AG09319 (cell line): ENCODE results near the gene CXorf58.
"Not testable (repeated sequence)": the region's sequence is repeated elsewhere in the genome, so short reads cannot be mapped to it uniquely, and the experiment has no call there.

Experiments used
- DNase-seq: peaks from one replicate; pipeline ENCODE4 v3.0.0-alpha.2; 2010; ENCODE audit warnings: low read depth; ENCODE audit errors: extremely low read depth
- TF ChIP-seq, protein P1 (sequence below): IDR thresholded peaks from 2 replicates; pipeline ENCODE4 v1.5.1; 2011; ENCODE audit warnings: low read depth, mild to moderate bottlenecking, inconsistent platforms, low read length, moderate library complexity

The CXorf58 gene

DNA sequence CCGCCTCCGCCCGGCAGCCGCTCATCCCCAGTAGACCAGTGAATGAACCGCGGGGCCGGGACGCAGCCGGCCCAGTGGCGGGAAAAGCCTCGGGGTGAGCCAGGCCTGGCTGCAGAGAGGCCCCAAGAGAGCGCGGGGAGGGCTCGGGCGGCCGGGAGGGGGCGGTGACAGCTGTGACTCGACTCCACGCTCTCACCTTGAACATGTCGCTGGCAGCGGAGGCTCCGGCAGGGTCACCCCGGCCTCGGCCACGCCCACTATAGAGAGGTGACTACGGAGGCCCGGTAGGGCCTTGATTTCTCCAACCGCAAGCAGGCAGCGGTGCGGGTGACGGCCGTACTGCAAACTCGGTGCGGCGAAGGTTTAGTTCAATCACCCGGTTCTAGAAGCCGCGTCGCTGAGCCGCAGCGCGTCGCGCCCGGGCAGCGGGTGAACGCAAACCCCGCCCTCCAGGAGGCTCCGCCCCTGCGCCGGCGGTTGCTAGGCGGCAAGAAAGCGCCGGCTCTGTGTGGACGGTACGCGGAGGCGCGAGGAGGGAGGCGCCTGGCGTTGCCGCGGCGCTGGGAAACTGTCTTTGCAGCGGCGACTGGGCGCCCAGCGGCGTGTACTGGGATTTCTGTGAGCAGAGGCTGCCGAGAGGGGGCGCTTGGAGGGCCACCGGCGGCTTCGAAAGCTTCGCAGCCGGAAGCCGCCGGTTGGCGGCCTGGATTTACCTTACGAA lies at the start of gene CXorf58, which contains the start of gene APOO:
CXorf58 (plus strand) TSS at position 509 of the 721 bp plus-strand sequence. CDS start 2,297 bp downstream, outside the sequence.
APOO (minus strand) TSS at position 441 of the 721 bp plus-strand sequence; CDS start at position 205, 236 bp downstream.
- TF ChIP-seq, protein P1, sequence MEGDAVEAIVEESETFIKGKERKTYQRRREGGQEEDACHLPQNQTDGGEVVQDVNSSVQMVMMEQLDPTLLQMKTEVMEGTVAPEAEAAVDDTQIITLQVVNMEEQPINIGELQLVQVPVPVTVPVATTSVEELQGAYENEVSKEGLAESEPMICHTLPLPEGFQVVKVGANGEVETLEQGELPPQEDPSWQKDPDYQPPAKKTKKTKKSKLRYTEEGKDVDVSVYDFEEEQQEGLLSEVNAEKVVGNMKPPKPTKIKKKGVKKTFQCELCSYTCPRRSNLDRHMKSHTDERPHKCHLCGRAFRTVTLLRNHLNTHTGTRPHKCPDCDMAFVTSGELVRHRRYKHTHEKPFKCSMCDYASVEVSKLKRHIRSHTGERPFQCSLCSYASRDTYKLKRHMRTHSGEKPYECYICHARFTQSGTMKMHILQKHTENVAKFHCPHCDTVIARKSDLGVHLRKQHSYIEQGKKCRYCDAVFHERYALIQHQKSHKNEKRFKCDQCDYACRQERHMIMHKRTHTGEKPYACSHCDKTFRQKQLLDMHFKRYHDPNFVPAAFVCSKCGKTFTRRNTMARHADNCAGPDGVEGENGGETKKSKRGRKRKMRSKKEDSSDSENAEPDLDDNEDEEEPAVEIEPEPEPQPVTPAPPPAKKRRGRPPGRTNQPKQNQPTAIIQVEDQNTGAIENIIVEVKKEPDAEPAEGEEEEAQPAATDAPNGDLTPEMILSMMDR = peak; percentile 63
- peak; percentile 80 for DNase-seq

- not testable (repeated sequence) for DNase-seq
Measured at GRCh38 chrX:23859238-23859637, 48.6 kb upstream of the CXorf58 start.

- TF ChIP-seq, protein P1 = no peak
- DNase-seq = no peak
Measured at GRCh38 chrX:23861215-23861896, 46.5 kb upstream of the CXorf58 start.

GRCh38 chrX:23861952-23862351 lies 45.9 kb upstream of the CXorf58 start:
- DNase-seq = not testable (repeated sequence)

DNA sequence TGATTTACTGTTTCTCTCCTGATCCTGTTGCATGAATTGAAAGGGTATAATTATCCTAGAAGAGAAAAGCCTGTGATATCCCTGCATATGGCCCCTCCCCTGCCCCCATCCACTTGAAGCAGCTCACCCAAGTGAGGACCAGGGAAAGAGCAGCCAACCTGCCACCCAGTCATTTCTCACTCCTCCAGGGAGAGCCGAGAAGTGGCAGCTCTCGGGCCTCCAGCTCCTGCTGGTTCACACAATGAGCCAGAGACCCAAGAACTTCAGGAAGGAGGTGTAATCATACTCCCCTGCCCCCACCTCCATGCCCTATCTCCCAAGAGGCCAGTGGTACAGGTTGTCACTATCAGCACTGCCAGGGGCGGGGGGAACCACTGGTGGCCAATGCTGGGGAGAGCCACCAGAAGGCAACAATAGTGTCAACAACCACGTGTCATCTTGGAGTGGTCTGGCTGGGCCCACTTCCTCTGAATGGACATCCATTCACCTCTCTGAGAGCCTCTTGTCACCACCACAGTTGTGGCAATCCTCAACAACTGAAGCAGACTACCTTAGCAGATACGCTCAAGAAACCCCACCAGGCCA lies 43.0 kb upstream of the CXorf58 start:
- TF ChIP-seq, protein P1 = no peak
- DNase-seq = no peak

- TF ChIP-seq, protein P1 = no peak
- no peak for DNase-seq
Measured at GRCh38 chrX:23870041-23870440, 37.8 kb upstream of the CXorf58 start.

DNA sequence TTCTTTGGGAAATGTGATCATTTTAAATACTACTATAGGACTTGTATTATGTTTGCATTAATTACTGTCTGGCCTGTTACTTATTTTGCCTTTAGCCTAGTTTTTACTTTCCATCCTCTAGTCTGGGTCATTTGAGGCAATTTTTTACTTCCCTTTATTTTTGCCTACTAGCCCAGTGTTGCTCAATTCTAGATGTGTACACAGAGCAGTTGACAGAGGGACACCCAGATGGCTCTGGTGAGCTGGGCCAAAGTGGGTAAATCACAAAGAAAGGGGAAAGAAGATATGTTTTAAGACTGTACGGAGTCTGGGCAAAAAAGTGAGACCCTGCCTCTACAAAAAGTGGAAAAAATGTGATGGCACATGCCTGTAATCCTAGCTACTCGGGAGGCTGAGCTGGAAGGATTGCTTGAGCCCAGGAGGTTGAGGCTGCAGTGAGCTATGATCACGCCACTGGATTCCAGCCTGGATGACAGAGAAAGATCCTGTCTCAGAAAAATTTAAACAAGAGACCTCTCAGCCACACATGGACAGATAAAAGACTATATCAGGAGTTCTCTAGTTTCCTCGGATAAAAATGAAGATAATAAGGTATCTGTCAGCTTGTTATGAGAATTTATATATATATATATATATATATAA lies 35.8 kb upstream of the CXorf58 start:
- DNase-seq = no peak
- TF ChIP-seq, protein P1 = no peak
